Measurements from ENCODE around the gene ZNF354C. TPM values are rescaled to one million over a fixed set of nuclear protein-coding genes. Genes with fewer than 3 reads are reported as not detected.

The ZNF354C gene
- total RNA-seq, 2 donors from 2014 or later = 3.9 to 8.8 TPM

DNA sequence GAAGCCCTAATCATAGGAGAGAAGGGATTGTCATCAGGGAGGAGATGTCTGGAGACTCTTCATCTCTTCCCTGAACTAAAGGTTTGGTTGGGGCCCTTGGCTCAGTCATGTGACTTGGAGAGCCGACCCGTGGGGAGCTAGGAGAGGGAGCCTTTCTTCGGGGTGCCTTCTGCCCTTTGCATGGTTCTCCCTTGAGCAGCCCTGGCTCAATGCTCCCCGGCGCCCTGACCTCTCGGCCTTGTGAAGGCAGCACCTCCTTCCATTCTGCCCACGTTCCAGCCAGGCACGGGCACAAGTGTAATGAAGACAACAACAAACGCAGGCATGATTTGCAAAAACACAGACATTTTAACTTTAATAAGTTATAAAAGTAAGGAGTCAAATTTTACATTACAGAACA lies 50.4 kb downstream of the ZNF354C start:
- no peak for DNase-seq (ENCODE audit: low spot score)
- no peak for ATAC-seq (ENCODE audit: insufficient number of reproducible peaks, low FRiP score, low read depth)
- Histone ChIP-seq H3K27ac (no peak overlapping the region), H3K4me3 (no peak overlapping the region), H3K36me3 (peaks cover 13% of the 10 kb centered on the region), H3K4me1 (ENCODE audit: control insufficient read depth in 1 of 2, low read depth in 2 of 2) (no peaks in the 10 kb centered on the region), H3K27me3 (replicated peaks; ENCODE audit: insufficient read depth) (no peaks in the 10 kb centered on the region), H3K9me3 (peaks cover 70% of the 10 kb centered on the region)
- TF ChIP-seq, protein P1, sequence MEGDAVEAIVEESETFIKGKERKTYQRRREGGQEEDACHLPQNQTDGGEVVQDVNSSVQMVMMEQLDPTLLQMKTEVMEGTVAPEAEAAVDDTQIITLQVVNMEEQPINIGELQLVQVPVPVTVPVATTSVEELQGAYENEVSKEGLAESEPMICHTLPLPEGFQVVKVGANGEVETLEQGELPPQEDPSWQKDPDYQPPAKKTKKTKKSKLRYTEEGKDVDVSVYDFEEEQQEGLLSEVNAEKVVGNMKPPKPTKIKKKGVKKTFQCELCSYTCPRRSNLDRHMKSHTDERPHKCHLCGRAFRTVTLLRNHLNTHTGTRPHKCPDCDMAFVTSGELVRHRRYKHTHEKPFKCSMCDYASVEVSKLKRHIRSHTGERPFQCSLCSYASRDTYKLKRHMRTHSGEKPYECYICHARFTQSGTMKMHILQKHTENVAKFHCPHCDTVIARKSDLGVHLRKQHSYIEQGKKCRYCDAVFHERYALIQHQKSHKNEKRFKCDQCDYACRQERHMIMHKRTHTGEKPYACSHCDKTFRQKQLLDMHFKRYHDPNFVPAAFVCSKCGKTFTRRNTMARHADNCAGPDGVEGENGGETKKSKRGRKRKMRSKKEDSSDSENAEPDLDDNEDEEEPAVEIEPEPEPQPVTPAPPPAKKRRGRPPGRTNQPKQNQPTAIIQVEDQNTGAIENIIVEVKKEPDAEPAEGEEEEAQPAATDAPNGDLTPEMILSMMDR (IDR thresholded peaks at IDR 0.05) = no peak

DNA sequence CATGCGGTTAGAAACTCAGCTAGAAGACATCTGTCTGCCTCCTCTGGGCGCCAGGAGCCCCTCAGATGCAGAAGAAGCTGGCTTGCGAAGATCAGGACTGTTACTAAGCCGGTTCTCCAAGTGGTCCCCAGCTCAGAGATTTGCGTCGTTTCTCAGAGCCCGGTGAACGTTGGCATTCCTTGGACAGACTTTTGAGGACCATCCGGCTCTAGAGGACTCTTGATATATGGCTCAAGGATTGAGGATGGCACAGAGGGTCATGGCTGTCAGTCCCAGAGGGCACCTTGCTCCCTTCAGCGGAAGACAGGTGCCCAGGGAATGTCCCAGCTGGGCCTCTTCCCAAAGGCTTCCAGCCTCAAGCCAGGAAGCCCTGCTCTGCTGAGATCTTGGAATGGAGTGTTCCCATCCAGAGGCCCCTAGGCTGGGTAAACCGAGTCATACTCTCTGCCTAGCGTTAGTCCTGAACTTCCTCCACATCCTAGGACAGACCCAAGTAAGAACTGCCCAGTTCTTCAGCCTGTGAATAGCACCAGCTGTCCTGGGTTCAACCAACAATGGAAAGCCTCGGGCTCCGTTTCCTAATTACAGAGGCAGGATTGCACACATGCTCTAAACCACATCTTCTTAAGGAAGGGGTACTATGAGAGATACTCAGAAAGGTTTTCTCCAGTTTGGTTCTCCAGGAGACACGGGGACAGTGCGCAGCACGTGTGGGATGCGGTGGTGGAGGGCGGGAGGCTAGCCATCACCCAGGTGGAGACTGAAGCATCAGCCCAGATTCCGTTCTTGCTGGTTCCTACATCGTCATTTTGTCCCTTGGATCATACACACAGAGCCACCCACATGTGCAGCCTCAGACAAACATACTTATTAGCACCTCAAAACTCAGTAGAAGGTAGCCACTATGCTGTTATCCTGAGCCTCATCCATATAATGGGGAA lies 51.4 kb downstream of the ZNF354C start:
- TF ChIP-seq, protein P1 (IDR thresholded peaks at IDR 0.05) = no peak
- no peak for DNase-seq (ENCODE audit: low spot score)
- Histone ChIP-seq H3K36me3 (peaks cover 13% of the 10 kb centered on the region), H3K9me3 (peaks cover 74% of the 10 kb centered on the region), H3K4me1 (ENCODE audit: control insufficient read depth in 1 of 2, low read depth in 2 of 2) (no peaks in the 10 kb centered on the region), H3K27ac (no peak overlapping the region), H3K27me3 (replicated peaks; ENCODE audit: insufficient read depth) (no peaks in the 10 kb centered on the region), H3K4me3 (no peak overlapping the region)
- ATAC-seq (ENCODE audit: insufficient number of reproducible peaks, low FRiP score, low read depth) = no peak

DNA sequence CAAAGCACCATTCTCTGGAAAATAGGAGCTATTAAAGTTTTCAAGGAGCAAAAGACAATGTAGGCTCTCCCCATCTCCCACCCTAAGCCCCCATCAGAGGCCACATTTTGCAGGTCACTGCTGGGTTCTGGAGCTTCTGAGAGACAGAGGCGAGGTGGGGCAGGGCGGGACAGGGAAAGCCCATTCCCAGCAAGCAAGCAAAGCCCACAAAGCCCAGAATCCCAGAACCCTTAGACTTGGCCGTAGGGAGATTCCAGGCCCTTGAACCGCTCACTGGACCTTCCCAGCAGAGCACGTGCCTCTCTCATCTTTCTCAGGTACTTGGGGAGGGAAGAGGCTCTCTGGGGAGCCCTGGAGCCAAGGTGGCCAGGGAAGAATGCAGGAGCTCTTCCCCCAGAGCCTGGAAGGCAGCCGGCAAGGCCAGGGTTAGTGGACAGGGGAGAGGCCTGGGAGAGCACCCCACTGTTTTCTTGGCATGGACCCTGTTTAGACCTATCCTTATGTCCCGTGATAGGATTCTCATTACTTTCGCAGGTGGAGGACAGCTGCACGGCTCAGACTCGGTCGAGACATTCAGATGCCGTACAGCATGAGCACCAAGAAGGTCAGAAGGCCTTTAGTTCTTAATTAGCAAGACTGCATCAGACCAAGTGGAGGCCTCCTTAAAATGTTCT lies 52.4 kb downstream of the ZNF354C start:
- no peaks in the 10 kb centered on the region for H3K4me1 ChIP-seq (ENCODE audit: control insufficient read depth in 1 of 2, low read depth in 2 of 2)
- TF ChIP-seq, protein P1 (IDR thresholded peaks at IDR 0.05) = no peak
- H3K9me3 ChIP-seq = peaks cover 74% of the 10 kb centered on the region
- no peak for ATAC-seq (ENCODE audit: insufficient number of reproducible peaks, low FRiP score, low read depth)
- H3K4me3 ChIP-seq = no peak overlapping the region
- no peaks in the 10 kb centered on the region for H3K27me3 ChIP-seq (replicated peaks; ENCODE audit: insufficient read depth)
- peaks cover 13% of the 10 kb centered on the region for H3K36me3 ChIP-seq
- DNase-seq (ENCODE audit: low spot score) = no peak
- no peak overlapping the region for H3K27ac ChIP-seq

DNA sequence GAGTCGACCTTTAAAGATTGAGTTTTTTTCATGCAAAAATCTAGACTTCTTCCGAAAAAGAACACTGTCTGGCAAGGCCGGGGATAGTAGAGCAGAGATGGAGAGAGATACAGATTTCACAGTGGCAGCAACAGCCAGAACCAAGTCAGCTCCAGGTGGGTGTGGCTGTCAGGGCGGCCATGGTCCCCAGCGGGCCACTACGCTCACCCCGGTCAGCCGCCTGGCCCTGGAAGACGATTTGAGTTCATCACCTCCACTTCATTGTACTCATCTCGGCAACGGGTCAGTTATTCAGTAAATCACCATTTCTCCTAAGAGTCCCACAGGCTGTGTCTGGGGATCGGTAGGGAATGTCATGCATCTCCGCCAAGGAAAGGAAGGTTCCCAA lies 53.0 kb downstream of the ZNF354C start:
- no peak overlapping the region for H3K4me3 ChIP-seq
- H3K27me3 ChIP-seq (replicated peaks; ENCODE audit: insufficient read depth) = no peaks in the 10 kb centered on the region
- peaks cover 69% of the 10 kb centered on the region for H3K9me3 ChIP-seq
- no peak overlapping the region for H3K27ac ChIP-seq
- ATAC-seq (ENCODE audit: insufficient number of reproducible peaks, low FRiP score, low read depth) (no peak), DNase-seq (ENCODE audit: low spot score) (no peak)
- peaks cover 13% of the 10 kb centered on the region for H3K36me3 ChIP-seq
- H3K4me1 ChIP-seq (ENCODE audit: control insufficient read depth in 1 of 2, low read depth in 2 of 2) = no peaks in the 10 kb centered on the region
- TF ChIP-seq, protein P1 (IDR thresholded peaks at IDR 0.05) = no peak

DNA sequence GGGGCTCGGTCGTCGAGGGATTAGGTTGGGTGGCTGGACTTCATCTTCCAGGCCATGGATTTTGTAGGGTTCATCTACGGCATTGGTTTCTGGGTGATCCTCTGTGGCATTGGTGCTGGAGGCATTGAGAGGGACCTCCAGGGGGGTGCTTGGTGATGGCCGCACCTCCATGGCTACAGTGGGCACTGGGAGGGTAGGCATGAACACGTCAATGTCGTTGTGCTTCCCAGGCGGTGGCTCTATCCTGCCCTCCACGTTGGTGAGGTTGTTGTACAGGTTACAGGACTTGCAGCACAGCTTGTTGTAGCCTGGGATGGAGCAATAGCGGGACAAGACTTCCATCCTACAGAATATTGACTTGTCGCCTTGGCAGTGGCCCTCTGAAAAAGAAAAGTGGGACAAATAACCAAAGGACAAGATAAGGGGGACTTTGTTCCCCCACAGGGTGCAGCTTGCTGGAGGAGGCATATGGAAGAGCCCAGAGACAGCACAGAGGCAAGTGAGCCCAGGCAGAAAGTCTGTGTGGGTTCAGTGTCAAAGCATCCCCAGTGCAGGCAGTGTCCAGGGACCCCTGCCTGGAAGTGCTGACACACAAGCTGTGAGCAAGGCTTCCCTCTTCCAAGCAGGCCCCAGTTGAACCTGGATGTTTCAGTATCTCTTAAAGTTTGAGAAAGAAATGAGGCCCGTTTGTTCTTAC lies 53.9 kb downstream of the ZNF354C start:
- no peaks in the 10 kb centered on the region for H3K4me1 ChIP-seq (ENCODE audit: control insufficient read depth in 1 of 2, low read depth in 2 of 2)
- no peak overlapping the region for H3K4me3 ChIP-seq
- H3K27ac ChIP-seq = no peak overlapping the region
- no peaks in the 10 kb centered on the region for H3K27me3 ChIP-seq (replicated peaks; ENCODE audit: insufficient read depth)
- no peak for DNase-seq (ENCODE audit: low spot score)
- peaks cover 13% of the 10 kb centered on the region for H3K36me3 ChIP-seq
- no peak for ATAC-seq (ENCODE audit: insufficient number of reproducible peaks, low FRiP score, low read depth)
- TF ChIP-seq, protein P1 (IDR thresholded peaks at IDR 0.05) = no peak
- H3K9me3 ChIP-seq = peaks cover 62% of the 10 kb centered on the region
